SKM-1 (cell line): ENCODE measurements around the gene ALDH1A1.
"Not testable (repeated sequence)": the region's sequence is repeated elsewhere in the genome, so short reads cannot be mapped to it uniquely, and the experiment has no call there.

ENCODE experiments used
- DNase-seq: peaks from one replicate; lab custom pipeline; 2025; ENCODE audit not compliant: unreplicated experiment; lab: John Stamatoyannopoulos, UW

The ALDH1A1 gene

GRCh38 chr9:72863456-72864094, 89.3 kb downstream of the ALDH1A1 start:
- no peak for DNase-seq

GRCh38 chr9:72862788-72863187, 90.1 kb downstream of the ALDH1A1 start:
- not testable (repeated sequence) for DNase-seq

GRCh38 chr9:72858089-72858912, 94.6 kb downstream of the ALDH1A1 start:
- no peak for DNase-seq

GRCh38 chr9:72857624-72857996, 95.2 kb downstream of the ALDH1A1 start:
- no peak for DNase-seq

- DNase-seq = peak; percentile 5
Observed at GRCh38 chr9:72856972-72857623, 95.8 kb downstream of the ALDH1A1 start.

- DNase-seq = no peak
Observed at GRCh38 chr9:72855890-72856523, 96.8 kb downstream of the ALDH1A1 start.

- DNase-seq = no peak
Observed at GRCh38 chr9:72855321-72855720, 97.5 kb downstream of the ALDH1A1 start.
